COR-L47 (cell line): ENCODE results near the gene OSBPL1A.

Experiments
- DNase-seq: peaks from one replicate; lab custom pipeline; 2025; lab: John Stamatoyannopoulos, UW

The OSBPL1A gene

GRCh38 chr18:24219561-24220317, 177.9 kb downstream of the OSBPL1A start:
- DNase-seq = peak; percentile 59

DNA sequence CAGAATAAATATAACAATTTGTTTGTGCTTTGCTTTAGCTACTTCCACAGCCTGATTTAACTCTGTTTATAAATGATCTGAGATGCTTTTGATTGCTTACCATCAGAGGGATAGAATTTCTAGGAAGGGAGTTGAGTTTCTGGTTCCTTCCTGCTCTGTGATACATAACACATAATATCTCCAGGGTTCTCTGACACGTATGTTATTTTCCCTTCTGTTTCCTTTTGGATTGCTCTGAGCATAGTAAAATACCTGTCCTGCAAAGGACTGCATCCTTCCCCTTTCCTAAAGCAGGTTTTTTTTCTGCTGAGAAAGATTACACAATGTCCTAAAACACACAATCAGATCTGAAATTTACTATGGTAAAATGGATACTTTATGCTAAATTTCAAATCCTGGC, 182.7 kb downstream of the OSBPL1A start:
- no peak for DNase-seq

DNA sequence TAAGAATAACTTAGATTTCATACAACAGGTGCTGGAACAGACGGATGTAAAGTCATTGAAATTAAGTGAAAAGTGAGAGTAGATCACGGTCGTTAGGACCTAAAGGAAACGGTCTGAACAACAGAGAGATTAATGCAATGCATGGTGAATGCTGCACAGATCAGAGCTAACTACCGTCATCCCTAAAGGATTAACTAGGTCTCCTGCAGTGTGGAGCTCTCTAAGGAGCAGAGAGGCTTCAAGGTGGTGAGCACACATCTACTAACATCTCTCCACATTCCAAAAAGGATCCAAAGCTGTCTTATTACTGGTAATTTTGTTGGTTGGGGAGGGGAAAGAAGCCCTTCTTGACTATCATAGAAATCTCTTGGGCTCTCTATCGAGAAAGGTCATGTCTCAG, 183.5 kb downstream of the OSBPL1A start:
- DNase-seq = no peak

DNA sequence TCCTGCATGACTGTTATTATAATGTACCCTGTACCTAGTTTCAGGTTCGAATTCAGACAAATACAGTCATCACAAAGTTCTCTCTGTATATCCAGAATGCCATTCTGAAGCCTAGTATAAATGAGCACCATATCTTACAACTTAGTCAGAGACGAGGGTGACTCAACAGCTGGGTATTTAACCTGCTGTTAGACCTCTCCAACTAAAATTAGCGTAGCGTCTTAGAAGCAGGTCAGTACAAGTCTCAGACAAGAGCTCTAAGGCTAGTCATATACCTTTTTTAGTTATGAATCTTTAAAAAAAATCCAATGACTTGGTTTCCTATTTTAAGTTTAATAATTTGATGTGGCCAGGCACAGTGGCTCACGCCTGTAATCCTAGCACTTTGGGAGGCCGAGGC, 184.7 kb downstream of the OSBPL1A start:
- DNase-seq = no peak

DNA sequence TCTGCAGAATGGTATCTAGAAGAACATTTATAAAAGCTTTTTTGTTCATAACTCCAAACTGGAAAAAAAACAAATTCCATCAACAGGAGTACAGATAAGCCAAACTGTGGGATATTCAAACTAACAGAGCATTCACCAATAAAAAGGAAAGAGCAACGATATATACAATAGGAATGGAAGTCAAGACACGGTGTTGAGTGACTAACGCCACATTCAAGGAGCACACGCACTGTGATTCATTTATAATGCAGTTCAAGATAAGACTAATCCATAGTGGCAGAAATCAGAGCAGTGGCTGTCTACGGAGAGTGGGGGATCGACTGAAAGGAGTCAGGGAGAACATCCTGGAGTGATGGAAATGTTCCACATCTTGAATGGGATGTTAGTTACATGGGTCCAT, 188.1 kb downstream of the OSBPL1A start:
- DNase-seq = no peak

DNA sequence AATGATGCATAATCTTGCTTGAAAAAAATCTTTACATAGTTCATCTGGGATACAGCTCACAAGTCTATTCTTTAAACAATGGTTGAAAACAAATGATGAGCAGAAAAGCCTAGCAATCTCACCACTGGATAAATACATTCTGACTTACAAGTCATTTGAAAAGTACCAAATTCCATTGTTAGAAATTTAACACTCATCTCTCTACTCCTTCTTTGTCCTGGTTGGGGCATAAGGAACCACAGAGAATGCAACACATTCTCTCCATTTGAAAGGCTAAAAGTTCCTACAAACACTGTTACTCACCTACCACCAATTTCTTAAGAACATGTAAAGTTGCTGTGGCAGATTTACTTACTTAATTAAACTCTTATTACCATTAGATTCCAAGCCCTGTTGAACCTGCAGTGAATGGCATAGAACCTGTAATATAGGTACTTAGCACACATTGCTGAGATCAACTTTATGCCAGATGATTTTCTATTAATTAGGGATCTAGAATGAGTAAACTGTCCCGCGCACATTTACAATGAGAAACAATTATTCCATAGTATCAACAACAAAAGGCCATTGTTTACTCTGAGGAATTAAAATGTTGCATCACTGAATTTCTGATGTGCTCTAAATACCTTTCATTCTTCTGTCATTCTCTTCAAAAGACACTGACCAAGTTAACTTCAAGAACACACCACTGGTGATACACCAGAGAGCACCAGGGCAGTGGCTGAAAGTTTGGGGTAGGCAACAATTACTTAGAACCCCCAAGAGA, 189.2 kb downstream of the OSBPL1A start:
- DNase-seq = no peak

GRCh38 chr18:24204904-24205303, 192.7 kb downstream of the OSBPL1A start:
- no peak for DNase-seq

GRCh38 chr18:24201699-24202687, 195.6 kb downstream of the OSBPL1A start:
- DNase-seq = no peak

DNA sequence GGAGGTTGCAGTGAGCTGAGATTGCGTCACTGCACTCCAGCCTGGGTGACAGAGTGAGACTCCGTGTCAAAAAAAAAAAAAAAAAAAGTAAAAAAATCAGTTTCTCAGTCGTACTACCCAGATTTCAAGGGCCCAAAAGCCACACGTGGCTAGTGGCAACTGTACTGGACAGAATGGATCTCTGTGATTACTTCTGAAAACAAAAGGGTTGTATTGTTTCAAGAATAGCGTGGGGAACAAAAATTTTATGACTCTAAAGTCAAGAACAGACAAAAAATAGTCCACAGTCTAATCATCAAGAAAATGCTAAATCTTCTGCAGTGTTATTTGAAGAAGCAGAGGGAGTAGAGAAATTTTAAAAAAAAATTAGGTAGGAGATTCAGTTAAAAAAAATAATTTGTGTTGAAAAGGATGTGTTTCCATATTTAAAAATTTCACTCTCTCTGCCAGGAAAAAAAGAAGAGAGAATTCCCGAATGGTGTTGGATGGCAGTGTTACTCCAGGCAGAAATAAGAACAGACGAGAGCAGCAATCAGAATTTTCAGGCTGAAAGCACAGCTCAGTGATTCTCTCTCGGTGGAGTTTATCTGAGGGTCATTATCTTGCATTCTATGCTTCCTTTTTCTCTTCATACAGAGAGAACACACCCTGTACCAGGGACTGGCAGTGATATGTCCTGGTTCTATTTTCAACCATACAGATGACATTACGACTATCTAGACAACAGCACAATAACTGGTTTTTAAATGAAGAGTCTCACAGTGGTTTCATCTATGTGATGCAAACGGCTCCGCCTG, 196.9 kb downstream of the OSBPL1A start:
- DNase-seq = no peak

DNA sequence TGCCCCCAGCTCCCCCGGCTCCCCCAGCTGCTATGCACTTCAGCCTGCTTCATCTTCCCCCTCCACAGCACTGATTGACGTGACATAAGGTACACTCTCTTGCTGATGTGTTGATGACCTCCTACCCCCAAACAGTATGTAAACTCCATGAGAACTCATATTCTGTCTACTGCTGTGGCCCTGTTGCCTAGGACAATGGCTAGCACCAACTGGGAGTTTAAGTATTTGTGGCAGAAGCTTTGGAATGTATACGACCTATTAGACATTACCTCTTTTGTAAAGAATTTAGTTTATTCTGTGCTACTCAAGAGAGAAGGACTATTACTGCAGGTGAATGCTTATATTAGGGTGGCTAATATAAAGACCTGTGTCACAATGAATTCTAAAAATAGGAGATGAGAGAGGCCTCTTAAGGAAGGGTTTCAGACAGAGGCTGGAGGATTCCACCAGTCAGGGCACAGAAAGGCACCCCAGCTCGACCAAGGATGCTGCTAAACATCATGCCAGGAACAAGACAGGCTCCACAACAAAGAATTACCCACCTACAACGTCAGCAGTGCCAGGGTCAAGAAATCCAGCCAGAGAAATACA, 198.2 kb downstream of the OSBPL1A start:
- DNase-seq = no peak

DNA sequence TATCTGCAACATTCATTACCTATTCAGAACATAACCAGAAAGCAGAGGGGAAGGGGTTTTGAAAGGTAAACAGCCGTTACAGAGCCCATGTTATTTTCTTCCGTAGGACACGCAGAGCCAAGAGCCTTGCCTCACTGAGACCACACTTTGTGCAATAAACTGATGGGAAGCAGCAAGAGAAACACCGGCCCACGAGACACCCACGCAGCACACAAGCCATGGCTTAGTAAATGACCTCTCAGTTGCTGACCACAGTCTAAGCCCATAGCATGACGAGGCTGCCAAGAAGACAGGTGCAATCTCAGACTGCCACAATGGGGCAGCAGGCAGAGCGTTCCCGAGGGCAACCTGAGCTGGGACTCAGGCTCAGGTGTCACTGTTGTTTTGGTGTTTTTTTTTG, 199.2 kb downstream of the OSBPL1A start:
- DNase-seq = no peak

GRCh38 chr18:24197412-24197811, 200.2 kb downstream of the OSBPL1A start:
- no peak for DNase-seq

DNA sequence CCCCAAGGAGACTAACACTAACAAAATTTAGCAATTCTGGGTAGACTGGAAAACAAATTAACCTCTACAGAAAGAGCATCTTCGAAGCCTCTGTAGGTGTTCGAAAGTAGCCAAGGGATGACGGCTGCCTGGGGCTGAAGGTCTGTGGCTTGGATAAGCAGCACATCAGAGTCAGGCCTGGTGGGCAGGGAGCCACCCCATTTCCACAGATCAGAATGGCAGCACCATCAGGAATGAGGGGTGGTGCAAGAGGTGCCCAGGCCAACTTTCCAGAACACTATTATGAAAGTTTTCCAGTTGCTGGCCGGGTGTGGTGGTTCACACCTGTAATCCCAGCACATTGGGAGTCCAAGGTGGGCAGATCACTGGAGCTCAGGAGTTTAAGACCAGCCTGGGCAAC, 200.9 kb downstream of the OSBPL1A start:
- no peak for DNase-seq

DNA sequence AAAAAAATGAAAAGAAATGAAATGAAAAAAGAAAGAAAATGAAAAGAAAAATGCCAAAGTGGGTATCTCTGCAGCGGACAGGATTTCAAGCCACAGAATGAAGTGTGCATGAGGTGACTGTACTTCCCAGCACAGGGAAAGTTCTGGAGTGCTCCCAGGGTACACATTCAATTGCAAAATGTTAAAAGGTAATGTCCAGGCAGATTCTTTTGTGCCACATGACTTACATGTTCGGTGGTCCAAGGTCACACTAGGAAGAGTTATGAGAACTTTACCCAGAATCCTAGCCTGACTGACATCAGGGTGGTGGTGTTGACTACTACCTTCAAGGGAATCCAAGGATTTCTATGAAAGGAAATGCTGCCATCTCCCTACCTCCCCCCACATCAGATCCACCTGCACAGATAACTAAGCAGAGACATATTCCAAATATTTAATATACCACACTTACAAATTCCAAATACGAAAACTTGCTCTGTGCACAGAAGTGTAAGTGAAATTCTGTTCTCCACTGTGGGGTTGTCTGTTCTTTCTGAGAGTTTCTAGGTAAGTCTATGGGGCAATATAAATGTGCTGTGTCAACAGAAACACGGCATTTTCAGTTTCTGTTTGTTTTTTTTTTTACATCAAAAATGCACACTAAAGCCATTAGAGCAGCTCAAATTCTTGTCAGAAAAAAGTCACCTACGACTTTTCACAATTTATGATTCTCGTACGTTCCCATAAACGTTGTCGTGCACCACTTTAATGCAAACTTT, 202.1 kb downstream of the OSBPL1A start:
- DNase-seq = no peak

- DNase-seq = no peak
Measured at GRCh38 chr18:24190590-24190989, 207.0 kb downstream of the OSBPL1A start.

DNA sequence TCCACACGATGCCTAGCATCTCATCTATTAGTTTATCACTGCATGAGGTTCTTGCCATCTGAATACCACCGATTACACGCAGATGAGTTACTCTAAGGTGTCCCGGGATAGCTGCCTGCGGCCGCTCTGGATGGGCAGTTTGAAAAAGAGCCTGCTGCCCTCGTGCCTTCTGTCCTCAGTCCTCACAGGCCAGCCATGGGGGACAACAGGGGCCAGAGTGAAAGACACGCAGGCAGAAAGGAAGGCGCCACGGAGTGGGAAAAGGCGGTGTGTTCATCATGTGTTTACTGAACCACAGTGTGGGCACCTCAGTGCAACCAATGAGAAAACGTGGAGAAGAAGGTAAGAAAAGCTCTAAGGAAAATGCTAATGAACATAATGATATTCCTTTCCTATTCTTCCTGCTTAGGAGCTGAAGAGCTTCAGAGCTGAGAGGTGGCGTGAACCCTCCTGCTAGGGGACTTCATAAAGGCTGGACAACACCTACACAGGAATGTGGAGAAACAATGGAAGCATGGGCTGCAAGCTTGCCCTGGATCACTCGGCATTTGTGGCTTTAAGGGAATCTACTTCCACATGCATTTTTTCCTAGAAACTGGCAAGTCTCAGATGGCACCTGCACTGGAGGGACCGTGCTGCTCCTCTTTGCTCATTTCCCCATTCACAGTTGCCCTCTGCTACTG, 207.8 kb downstream of the OSBPL1A start:
- DNase-seq = no peak

GRCh38 chr18:24189007-24189528, 208.6 kb downstream of the OSBPL1A start:
- DNase-seq = no peak

DNA sequence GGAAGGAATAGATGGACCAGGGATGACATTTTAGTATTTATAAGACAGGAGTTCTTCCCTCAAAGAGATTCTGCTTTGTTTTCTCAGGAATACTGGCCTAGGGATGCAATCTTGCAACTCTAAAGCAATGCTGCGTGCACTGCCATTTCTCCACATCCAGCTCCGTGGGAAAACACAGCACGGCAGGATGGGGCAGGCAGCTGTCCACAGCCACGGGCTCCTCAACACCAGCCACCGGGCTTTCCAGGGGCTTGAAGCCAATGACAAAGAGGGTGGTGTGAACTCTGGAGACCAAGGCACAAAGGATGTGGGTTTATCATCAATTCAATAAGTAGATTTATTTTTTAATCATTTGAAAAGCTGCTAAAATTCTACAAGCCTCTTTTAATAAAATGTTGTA, 209.5 kb downstream of the OSBPL1A start:
- DNase-seq = no peak

DNA sequence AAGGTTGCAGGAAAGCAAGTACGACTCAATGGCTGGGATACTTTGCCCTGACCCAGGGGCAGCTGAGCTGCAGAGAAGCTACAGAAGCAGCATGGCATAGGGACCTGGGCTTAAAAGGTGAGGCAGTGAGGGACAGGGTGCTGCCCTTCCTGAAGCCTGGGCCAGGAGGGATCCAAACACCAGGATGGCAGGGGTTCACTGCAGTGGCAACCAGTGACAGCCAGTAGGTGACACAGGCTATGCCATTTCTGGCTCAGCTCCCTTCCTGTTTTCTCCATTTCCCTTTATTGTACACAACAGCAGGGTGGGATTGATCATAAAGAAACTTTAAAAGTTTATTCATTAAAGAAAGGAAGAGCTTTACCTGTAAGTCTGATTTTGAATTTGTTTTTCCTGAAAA, 209.9 kb downstream of the OSBPL1A start:
- no peak for DNase-seq

GRCh38 chr18:24187049-24187448, 210.6 kb downstream of the OSBPL1A start:
- no peak for DNase-seq
